Measurements from ENCODE around the gene ILF3. TPM values are rescaled to one million over a fixed set of nuclear protein-coding genes. Genes with fewer than 3 reads are reported as not detected.
"Not testable (repeated sequence)": the region's sequence is repeated elsewhere in the genome, so short reads cannot be mapped to it uniquely, and the experiment has no call there.

ILF3 gene
- total and polyA plus RNA-seq, 2 experiments from 2014 or later, result 573 to 616 TPM

GRCh38 chr19:10662384-10663251 is 8.5 kb downstream of the ILF3 start (continued):
- TF ChIP-seq ZNF462 (CRISPR knock-in tag; IDR thresholded peaks at IDR 0.05) (no peak), NANOG (IDR thresholded peaks at IDR 0.05; ENCODE audit: borderline replicate concordance) (no peak), JUNB (IDR thresholded peaks at IDR 0.05; ENCODE audit: unreplicated experiment) (no peak)

GRCh38 chr19:10663252-10663563 is 9.1 kb downstream of the ILF3 start:
- H4K20me1 ChIP-seq (replicated peaks; ENCODE audit: insufficient read depth), result peaks cover 97% of the 10 kb centered on the region
- not testable (repeated sequence) for H2AFZ ChIP-seq; H3K4me3 ChIP-seq; H3K27me3 ChIP-seq (ENCODE audit: insufficient read depth); H3K27ac ChIP-seq (ENCODE audit: low read depth); DNase-seq (ENCODE audit: low spot score); H3K4me2 ChIP-seq; H3K27ac Mint-ChIP-seq; H3K9me3 Mint-ChIP-seq; ATAC-seq; H3K4me3 Mint-ChIP-seq; H3K9me2 ChIP-seq (ENCODE audit: insufficient read depth)
- H3K36me3 Mint-ChIP-seq (ENCODE audit: low read depth), result peaks cover 77% of the 10 kb centered on the region
- peaks cover 27% of the 10 kb centered on the region for H3K27me3 Mint-ChIP-seq (ENCODE audit: insufficient read depth, low read depth, poor library complexity)
- peaks cover 42% of the 10 kb centered on the region for H3F3A ChIP-seq (replicated peaks; ENCODE audit: low read depth)
- H3K4me1 ChIP-seq (ENCODE audit: insufficient read depth), result peaks cover 39% of the 10 kb centered on the region
- H3K4me1 Mint-ChIP-seq, result peaks cover 29% of the 10 kb centered on the region
- peaks cover 62% of the 10 kb centered on the region for H3K36me3 ChIP-seq (ENCODE audit: insufficient read depth)
- peaks cover 100% of the 10 kb centered on the region for H3K79me2 ChIP-seq (replicated peaks; ENCODE audit: insufficient read depth)
